DLD1 (cell line): ENCODE data around the gene PRKAR2A.
"Not testable (repeated sequence)": the region's sequence is repeated elsewhere in the genome, so short reads cannot be mapped to it uniquely, and the experiment has no call there.

ENCODE experiments used
- in situ Hi-C: cut with HindIII; loops from 2 replicates; pipeline ENCODE4 v1.10.0; 2017; ENCODE audit warnings: low sequenced_read_pairs

PRKAR2A gene

DNA sequence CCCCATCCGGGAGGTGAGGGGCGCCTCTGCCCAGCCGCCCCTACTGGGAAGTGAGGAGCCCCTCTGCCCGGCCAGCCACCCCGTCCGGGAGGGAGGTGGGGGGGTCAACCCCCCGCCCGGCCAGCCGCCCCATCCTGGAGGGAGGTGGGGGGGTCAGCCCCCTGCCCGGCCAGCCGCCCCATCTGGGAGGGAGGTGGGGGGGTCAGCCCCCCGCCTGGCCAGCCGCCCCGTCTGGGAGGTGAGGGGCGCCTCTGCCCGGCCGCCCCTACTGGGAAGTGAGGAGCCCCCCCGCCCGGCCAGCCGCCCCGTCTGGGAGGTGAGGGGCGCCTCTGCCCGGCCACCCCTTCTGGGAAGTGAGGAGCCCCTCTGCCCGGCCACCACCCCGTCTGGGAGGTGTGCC lies 113.1 kb downstream of the PRKAR2A start:
- in situ Hi-C loops, result not testable (repeated sequence)

DNA sequence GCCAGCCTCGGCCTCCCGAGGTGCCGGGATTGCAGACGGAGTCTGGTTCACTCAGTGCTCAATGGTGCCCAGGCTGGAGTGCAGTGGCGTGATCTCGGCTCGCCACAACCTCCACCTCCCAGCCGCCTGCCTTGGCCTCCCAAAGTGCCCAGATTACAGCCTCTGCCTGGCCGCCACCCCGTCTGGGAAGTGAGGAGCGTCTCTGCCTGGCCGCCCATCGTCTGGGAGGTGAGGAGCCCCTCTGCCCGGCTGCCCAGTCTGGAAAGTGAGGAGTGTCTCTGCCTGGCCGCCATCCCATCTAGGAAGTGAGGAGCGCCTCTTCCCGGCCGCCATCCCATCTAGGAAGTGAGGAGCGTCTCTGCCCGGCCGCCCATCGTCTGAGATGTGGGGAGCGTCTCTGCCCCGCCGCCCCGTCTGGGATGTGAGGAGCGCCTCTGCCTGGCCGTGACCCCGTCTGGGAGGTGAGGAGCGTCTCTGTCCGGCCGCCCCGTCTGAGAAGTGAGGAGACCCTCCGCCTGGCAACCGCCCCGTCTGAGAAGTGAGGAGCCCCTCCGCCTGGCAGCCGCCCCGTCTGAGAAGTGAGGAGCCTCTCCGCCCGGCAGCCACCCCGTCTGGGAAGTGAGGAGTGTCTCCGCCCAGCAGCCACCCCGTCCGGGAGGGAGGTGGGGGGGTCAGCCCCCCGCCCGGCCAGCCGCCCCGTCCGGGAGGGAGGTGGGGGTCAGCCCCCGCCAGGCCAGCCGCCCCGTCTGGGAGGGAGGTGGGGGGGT lies 113.7 kb downstream of the PRKAR2A start:
- in situ Hi-C loops, result not testable (repeated sequence)

DNA sequence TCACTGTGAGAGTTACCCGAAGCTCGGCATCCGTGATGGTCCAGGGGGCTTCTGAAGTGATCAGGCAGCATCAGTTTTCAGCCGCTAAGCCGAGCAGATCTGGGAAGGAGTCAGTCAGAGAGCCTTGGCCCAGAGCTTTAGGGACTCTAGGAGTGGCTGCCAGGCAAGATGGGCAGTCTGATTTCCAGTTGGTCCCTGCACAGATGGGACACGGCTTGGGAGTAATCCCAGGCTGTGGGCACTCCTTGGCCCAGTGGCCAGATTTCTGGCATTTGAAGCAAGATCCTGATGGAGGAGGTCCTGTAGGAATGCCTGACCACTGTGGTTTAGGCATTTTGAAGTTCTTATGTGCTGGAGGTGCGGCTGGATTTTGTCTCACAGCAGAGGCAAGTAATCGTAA lies 120.2 kb downstream of the PRKAR2A start:
- in situ Hi-C loops, result no loop called here

DNA sequence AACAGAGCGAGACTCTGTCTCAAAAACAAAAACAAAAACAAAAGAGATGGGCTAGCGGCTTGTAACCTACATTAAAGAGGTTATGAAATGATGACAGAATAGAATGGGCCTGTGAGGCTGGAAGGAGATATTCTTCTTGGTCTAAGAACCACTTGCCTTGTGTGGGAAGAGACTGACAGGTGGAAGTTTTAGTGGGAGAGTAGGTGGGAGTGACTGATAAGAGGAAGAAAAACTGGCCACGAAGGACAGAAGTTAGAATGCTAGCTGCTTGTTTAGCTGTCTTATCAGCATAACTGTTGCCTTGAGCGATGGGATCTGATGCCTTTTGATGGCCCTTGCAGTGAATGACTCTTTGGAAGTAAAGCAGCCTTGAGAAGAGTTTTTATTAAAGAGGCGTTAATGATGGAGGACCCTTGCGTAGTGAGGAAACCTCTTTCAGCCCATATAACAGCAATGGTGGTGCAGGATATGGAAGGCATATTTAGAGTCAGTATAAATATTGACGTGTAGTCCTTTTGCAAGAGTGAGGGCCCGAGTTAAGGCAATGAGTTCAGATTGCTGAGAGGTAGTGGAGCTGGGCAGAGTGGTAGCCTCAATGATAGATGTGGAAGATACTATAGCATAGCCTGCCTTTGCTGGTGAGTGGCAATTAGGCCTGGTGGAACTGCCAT lies 122.4 kb downstream of the PRKAR2A start:
- in situ Hi-C loops, result not testable (repeated sequence)

DNA sequence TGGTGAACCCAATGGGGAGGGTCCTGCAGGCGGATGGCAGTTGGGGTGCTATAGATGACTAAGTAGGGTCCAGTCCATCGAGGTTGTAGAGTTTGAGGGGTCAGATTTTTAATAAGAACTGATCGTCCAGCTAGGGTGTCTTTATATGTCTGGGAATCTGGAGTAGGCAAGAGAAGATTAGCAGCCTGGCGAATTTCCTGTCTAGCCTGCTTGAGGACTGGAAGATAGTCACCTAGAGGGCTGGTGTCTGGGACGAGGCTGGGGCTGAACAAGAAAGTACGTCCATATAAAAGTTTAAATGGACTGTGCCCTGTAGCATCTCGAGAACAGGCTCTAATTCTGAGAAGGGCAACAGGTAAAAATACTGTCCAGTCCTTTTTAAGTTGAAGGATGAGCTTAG lies 123.9 kb downstream of the PRKAR2A start:
- in situ Hi-C loops, result no loop called here

DNA sequence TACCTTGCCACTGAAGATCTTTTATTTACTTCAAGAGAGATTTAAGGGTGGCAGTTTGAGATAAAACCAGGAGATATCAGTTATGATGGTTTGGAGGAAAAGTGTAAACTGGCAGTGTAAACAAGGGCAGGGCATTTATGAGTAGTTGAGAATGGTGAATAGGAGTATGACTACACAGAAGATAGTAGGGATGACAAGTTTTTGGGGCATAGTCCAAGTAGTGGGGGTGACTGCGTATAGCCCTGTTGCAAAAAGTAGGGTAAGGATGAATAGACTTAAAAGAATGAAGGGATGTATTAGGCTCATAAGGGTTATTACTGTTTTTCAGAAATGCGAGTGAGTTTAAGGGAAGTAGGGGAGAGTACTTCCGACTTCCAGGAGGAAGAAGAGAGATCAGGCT lies 124.4 kb downstream of the PRKAR2A start:
- in situ Hi-C loops, result not testable (repeated sequence)

DNA sequence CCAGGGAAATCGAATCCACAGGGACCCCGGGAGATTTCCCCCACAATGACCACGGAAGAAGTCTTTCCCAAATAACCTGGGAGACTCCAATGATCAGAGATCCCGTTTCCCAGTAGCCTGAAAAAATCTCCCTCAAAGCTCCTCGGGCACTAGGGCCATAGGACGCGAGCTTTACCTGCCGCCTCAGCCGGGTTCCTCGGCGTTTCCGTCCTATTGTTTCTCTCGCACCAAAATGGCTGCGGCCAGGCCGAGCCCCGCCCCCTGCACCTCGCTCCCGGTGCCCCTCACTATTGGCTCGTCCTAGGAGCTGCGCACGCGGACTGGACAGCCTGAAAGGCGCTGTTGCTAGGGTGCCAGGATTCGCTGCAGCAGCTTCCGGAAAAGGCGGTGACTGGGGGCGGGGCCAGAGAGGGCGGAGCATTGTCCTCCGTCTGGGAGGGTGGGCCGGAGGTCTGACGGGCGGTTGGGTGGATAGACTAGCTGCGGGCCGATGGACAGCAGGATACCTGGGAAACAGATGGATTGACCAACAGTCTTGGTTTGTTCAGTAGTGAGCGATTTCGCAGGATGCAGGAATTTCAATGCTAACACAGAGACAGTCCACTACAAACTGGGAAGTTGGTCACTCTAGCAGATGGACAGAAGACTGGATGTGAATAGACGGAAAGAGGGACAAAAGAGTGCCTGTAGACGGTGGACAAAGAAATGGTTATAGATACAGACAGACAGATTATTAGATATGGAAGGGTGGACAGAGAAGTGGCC lies 130.5 kb downstream of the PRKAR2A start, which contains the start of gene IP6K2:
TSS of gene IP6K2 (minus strand) at position 240 of the 765 bp plus-strand sequence. CDS start 21,930 bp downstream, outside the sequence.
- in situ Hi-C loops, result no loop called here

DNA sequence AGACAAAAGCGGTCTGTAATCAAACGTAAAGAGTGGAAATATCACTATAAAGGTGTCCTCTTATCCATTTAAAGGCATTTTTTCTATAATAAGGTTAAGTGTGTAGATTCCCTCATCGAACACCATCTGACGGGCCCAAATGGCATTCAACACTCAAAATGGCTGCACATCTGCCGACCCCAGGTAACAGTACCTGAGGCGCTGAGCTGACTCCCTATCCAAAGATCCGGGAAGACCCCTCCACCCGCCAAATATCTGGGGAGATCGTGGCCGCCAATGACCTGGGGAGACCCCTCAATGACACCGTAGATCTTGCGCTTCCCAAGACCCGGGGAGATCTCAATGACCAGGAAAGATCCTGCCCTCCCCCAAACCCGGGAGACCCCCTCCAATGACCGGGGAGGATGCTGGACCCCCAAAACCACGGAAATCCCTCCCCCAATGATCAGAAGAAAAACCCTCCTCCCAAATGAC lies 131.1 kb downstream of the PRKAR2A start:
- in situ Hi-C loops, result no loop called here

DNA sequence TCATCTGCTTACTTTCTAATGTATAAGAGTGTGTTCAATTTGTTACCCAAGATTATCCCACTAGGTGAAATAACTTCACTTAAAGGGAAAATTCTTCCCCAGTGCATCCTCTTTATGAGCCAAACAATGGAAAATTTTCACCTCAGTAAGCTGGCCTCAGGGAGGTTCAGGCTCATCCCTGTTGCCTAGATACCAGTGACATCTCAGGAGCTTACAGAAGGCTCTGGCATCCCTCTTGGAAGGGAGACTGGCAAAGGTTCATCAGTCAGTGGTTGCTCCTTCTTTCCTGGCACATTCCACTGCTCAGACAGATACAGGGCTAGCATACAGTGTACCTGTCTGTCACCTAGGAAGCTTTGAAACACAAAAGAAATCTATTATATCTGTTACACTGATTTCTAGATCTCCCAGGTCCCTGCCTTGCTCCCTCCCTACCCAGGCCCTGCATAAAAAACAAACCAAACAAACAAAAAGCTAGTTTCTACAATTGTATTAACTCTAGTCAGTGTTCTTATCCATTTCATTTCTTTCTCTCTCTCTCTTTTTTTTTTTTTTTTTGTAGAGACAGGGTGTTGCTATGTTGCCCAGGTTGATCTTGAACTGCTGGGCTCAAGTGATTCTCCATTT lies 132.4 kb downstream of the PRKAR2A start:
- in situ Hi-C loops, result no loop called here

DNA sequence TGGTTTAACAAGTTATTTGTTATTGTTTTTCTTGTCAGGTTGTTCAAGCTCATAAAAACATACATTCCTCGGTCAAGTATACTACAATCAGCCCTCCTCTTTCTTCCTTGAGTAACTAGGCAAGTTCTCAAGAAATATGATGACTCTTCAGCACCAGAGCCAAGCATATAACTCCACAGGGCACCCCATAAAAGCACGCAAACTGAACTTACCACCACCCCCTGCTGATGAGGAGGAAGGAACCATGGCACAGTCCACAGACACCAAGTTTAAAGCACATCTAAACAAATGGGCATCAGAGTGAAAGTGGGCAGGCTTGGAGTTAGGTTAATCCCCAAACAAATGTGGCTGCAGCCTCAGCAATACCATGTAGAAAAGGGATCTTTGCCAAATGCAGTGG lies 135.9 kb downstream of the PRKAR2A start:
- in situ Hi-C loops, result no loop called here

DNA sequence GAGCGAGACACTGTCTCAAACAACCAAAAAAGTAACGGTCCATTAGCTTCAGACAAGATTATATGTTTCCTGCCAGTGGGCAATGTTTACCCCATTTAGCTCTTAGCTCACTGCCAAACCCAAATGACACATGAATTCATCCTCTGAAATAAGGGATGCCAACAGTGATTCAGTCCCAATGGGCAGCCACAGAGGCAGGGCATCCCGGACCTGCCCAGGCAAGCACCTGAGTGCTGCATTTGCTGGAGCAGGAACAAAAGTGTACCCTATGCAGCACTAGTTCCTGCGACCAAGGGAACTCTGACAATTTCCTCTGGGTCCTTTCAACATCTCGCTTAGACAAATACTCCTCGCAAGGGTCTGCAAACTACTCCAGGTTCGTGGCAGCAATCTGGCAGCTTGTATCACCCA lies 138.6 kb downstream of the PRKAR2A start:
- in situ Hi-C loops, result no loop called here

DNA sequence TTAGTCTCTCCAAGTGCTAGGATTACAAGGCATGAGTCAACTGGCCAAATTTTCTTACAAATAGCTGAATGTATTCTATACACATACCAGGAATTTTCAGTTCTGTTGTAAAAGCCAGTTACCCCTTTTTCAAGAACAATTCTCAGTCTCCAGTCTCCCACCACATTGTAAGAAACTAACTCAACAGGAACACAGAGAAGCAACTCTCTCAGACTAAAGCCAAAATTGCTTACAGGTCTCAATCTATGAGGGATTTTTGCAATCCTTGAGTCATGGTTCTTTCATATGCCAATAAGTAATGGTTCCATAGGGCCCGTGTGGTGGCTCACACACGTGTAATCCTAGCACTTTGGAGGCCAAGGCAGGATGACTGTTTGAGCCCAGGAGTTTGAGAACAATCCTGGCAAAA lies 139.2 kb downstream of the PRKAR2A start:
- in situ Hi-C loops, result no loop called here

DNA sequence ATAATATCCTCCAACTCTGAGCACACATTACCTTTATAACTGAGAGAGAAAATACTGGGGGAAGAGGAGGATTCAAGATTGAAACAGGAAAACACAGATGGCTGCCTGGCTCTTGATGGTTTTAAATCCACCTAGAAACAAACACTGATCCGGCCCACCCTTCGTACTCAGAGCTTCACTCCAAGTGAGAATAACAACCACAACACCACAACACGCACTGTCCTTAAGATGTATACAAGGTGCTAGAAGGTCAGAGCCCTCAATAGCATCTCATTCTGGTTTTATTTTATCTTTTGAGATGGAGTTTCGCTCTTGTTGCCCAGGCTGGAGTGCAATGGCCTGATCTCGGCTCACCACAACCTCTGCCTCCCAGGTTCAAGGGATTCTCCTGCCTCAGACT lies 140.5 kb downstream of the PRKAR2A start:
- in situ Hi-C loops, result no loop called here

DNA sequence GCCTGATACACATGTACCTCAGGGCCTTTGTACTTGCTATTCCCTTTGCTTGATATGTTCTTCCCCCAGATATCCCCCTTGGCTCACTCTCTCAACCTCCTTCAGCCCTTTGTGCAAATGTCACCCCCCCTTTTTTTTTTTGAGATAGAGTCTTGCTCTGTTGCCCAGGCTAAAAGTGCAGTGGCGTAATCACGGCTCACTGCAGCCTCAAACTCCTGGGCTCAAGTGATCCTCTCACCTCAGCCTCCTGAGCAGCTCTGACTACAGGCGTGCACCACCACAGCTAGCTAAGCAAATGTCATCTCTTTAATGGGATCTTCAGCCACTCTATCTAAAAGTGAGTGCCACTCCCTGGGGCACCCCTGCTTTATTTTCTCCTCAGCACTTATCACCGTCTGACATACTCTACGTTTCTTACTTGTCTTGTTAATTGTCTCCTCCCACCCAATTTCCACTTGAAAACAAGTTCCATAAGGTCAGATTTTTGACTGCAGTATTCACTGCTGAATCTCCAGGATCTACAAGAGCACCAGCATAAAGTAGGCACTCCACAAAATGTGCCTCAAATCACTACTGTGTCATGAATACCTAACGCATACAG lies 145.3 kb downstream of the PRKAR2A start:
- in situ Hi-C loops, result no loop called here

DNA sequence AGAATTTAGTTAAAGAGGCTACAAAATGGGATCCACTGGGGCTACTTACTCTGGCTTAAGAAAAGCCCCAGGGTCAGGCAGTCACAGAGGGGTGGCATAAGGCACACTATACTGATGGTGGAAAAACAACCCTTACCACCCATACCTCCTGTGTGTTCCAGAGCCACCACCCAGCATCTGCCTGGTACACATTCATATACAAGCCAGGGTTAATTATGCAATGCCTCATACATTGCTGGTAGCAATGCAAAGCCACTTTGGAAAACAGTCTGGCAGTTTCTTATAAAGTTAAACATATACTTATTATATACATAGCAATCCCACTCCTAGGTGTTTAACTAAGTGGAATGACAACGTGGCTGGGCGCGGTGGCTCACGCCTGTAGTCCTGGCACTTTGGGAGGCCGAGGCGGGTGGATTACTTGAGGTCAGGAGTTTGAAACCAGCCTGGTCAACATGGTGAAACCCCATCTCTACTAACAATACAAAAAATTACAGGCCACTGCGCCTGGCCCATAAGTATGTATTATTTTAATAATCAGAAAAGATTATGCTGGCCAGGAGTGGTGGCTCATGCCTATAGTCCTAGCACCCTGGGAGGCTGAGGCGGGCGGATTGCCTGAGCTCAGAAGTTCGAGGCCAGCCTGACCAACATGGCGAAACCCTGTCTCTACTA lies 146.8 kb downstream of the PRKAR2A start:
- in situ Hi-C loops, result no loop called here

DNA sequence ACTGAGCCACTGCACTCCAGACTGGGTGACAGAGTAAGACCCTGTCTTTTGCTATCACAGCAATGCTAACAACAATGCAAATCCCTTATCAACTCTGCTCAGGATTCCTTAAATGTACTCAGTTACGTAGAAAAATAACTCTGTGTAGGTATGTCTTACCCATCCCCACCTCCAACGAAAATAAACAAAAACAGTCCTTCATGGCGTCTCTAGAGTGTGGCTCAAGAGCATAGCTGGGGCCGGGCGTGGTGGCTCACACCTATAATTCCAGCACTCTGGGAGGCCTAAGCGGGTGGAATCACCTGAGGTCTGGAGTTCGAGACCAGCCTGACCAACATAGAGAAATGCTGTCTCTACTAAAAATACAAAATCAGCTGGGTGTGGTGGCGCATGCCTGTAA lies 148.8 kb downstream of the PRKAR2A start:
- in situ Hi-C loops, result no loop called here

DNA sequence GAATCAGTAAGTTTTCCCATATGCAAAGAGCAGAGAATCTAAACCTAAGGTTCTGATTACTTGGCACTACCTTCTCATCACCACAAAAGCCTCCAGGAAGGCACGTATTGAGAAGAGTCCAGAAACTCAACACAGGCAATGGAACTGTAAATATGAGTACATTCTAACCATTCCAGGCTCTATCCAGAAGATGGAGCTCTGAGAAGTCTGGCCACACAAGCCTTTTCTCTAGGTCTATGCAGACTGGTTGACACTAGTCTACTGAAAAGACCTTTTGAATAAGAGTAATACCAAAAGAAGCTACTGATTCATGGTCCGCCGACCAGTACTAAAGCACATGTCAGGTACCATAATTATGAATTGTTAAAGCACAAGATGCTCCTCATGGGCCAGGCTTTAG lies 149.7 kb downstream of the PRKAR2A start:
- in situ Hi-C loops, result no loop called here

DNA sequence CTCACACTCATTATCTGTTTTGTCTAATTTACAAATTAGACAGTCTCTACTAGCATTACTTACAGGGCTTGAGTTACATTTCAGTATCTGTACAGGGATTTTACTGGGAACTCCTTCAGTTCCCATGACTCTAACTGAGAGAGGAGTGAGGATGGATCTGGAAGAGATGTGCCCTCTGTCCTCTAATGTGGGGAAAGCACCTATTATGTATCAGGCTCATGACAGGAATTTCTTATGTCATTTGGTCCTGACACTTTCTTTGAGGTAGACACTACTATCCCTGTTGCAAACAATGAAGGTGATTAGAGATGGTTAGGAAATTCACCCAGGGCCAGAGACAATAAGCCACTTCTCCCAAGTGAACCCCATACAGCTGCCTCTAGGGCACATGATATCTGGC lies 151.1 kb downstream of the PRKAR2A start:
- in situ Hi-C loops, result no loop called here
